NCI-H2107 treated with DMSO at 0.1 percent for 48 hours (cell line): ENCODE measurements around the gene PARP12.

ENCODE experiments used
- DNase-seq: peaks from one replicate; lab custom pipeline; 2025; ENCODE audit not compliant: unreplicated experiment; lab: John Stamatoyannopoulos, UW

PARP12 gene

DNA sequence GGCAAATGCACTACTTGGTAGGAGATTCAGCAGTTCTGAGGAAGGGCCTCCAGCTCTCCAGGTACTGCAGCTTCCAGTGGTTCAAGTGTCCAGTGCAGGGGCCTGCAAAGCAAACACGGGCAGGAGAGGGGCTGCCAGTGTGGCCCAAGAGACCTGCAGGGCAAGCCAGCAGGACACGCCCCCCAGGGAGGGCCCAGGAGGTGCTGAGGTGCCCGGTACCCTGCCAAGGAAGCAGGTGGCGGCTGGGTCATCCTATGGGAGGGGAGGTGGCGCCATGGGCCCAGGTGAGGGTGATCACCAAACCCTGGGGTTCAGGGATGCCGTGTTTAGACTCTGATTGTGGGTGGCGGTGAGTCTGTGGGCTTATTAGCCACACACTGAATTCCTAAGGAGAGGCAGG, 45.7 kb downstream of the PARP12 start:
- DNase-seq = no peak

DNA sequence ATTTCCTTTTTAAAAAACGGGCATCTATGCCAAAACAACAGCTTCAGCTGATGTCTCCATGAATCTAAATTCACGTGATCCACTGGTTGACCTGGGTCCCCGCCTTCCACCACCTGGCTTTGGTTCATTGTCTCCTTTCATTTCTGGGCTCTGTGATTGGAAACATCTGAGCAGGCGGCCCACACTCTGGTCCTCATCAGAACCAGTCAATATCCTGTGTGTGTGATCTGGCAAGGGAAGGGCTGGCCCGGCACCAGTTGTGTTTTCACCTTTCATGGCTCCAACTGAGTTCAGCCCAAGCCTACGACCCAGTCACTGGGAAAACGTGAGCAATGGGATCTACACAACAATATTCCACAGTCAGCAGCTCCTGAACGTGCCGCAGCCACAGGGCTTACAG, 46.2 kb downstream of the PARP12 start:
- DNase-seq = no peak

DNA sequence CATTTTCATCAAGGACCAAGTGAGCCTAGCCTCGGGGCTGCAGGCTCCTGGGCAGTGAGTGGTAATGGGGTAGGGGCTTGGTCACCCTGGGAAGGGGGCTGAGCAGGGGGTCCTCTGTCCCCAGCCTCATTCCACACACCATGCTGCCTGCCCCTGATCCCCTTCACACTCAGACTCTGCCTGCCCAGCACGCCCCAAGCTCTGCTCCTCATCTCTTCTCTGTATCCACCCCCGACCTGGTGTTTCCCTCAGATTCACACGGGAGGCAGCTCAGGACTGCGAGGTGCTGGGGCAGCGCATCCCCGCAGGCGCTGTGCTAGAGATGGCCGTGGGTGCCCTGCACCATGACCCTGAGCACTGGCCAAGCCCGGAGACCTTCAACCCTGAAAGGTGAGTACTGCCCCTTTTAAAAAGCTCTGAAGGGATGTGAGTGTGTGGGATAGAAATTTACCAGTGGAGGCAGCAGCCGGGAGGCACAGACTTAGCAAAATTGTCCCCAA, 47.2 kb downstream of the PARP12 start:
- no peak for DNase-seq

DNA sequence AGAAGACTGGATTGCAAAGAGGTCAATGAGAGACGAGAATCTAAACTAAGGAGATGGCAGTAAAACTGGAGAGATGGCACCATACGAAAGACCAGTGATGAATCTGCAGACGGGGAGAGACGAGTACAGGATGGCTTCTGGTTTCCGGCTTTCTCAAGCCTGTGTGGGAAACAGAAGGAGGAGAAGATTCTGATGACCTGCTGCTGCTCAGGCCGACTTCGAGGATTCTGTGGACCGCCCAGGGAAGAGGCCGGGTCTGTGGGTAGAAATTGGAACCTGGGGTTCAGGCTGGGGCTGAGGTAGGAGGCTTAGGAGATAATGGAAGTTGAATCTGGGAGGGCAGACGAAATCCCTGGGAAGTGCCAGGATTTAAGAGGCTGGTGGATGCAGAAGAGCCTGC, 48.6 kb downstream of the PARP12 start:
- DNase-seq = no peak

DNA sequence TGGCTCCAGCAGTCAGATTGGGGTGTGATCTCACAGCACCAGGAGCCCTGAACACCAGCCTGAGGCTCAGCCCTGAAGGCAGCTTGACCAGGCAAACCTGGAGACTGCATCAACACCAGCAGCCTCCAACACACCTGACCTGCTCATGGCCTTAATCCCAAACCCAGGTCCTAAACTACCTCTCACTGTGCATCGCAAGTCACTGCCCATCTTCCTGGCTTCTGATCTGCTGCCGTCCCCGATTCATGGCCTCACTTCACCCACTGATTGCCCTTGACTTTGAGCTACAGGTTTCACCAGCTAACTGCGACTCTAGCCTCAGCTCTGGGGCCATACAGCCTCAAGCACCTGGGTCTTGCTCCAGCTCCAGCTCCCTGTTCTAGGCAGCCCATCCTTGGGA, 49.1 kb downstream of the PARP12 start:
- DNase-seq = no peak

DNA sequence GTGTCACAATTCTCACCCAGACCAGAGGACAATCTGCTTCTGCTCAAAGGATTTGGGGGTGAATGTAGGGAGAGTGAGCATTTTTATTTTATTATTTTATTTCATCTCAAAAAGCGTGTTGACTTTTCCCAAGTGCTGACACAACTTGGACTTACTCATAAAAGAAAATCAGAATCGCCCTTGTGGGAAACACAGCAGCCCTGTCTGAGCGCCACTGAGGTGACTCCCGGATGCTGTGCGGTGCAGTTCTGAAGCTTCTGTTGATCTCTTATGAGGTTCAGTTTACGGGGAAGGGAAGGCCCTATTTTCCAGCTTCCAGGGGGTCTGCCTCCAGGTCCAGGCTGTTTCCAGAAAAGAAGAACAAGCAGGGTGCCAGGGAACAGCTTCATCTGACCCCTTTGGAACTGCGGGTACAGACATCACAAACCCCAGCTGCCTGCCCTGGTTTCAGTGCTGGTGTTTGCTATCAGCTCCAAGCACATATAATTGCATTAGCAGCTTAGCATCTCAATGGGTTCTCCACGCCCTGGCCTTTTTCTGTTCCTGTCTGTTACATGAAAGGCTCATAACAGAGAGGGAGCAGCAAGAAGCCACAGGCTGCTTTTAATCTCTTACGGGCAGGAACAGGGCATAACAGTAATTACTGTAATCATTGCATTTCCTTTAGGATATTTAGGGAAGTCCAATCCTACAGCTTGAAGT, 52.4 kb downstream of the PARP12 start:
- no peak for DNase-seq

DNA sequence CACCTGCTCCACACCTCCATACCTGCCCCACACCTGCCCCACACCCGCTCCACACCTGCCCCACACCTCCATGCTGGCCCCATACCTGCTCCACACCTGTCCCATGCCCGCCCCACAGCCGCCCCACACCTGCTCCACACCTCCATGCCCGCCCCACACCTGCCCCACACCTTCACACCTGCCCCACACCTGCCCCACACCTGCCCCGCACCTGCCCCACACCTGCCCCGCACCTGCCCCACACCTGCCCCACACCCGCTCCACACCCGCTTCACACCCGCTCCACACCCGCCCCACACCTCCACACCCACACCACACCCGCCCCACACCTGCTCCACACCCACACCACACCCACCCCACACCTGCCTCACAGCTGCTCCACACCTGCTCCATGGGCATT, 53.0 kb downstream of the PARP12 start:
- DNase-seq = no peak

DNA sequence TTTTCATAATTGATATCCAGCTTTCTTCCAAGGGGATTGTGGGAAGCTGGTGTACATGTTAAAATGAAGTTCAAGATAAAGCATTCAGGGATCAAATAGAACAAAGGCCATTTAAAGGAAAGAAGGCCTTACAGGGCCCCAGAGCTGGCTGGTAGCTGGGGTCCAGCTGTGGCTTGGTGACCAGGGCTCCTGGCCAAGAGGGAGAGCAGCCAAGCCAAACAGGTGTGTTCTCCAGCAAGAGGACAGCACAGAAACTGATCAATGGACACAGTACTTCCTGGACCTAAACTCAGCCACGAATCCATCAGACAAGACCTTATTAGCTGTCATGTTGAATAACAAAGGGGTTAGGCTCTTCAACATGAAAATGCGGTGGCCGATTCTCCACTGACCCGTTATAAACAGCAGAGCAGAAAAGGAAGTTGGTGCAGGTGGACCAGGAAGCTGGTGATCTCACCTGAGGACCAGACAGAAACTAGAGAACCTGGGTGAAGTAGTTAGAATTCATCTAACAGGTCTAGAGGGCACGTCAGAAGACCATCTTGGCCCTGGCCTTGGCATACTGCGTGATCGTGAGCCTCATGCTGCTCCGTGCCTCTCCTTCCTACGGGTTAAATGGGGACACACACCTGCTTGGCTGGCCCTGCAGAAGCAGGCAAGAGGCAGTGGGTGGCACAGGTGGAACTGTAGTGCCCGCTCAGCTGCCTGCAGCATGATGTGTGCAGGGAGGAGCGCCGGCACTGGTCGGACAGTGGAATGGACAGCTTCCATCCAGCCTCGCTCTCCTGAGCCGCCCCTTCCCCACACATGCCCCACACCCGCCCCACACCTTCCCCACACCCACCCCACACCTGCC, 53.8 kb downstream of the PARP12 start:
- DNase-seq = no peak

DNA sequence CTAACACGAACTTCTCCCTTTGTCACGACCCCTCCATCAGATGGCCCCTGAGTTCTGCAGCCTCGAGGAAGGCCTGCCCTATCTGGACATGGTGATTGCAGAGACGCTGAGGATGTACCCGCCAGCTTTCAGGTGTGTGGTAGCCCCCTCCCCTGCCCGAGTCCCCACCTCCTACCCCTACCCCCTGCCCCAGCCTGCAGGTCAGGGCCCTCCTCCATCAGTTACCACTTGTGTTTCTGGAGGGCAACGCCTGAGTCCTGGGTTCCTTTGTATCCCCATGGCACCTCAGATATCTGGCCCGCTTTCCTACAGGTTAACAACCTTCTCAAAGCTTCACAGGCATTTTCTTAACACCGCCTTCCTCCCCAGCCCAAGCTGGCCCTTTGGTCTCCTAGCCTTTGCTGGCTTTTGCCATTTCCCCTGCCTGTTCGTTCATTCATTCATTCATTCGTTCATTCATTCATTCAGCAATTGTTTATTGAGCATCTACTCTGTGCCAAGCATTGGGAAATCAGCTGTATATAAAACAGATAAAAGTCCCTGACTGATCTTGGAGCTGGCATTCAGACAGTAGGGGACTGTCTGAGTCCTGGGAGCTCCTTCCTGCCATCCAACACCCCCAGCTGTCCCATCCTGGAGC, 55.6 kb downstream of the PARP12 start:
- no peak for DNase-seq

DNA sequence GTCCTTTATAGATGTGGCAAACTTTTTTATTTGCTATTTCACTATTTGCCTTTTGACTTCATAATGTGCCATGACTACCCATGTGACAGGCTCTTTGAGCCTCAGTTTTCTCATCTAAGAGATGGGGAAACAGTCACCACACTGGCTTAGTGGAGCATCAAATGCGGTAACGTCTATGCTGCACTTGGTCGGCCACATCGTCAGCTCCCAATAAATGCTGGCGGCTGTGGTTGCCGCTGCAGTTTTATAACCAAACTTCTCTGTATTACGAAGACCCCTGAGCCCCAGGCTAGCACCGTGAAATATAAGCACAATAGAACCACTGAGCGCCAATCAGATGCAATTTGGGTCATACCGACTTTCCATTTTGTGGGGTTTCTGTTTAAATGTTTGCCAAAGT, 56.2 kb downstream of the PARP12 start:
- DNase-seq = no peak

DNA sequence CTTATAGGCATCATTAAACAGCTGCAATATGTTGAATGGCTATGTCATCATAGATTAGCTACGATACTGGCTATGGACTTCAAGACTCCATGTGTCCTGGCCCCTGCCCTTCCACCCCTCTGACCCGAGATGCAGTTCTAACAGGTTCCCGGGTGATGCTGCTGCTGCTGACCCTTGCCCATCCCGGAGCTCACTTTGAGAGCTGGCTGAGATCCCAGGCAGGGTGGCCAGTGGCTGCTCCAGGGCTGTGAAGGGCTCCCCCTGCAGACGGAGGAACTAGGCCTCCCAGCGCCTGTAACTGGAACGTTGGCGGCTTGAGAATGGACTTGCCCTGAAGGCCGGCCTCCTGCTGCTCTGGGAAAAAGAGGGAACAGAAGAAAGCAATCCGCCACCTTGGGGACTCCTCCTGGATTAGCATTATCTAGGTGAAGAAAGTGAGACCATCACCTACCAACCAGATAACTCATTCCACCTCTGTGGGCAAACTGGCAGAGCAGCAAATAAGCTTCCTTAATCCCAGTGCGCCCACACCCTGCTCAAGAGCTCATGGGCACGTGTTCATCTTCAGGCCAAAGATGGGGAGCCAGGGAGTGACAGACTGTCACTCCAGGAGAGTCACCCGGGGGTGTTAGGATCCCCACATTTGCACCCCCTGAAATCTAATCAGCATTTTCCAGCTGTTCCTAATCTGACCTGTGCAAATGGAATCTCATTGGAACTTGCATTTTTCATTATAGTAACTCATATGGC, 56.8 kb downstream of the PARP12 start:
- no peak for DNase-seq

DNA sequence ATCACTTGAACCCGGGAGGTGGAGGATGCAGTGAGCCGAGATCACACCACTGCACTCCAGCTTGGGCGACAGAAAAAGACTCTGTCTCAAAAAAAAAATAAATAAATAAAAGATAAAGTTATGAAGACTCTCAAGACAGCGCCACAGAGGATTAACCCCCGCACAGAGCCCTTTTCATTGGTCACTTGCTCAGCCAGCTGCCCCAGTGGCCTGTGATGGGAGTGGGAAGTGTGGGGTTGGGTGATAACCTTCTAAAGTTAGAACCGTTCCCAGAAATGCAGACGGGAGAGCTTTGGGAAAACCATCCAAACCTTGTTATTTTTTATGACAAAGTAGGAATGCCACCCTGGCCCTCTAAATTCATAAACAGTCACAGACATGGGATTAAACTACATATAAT, 57.4 kb downstream of the PARP12 start:
- DNase-seq = no peak

DNA sequence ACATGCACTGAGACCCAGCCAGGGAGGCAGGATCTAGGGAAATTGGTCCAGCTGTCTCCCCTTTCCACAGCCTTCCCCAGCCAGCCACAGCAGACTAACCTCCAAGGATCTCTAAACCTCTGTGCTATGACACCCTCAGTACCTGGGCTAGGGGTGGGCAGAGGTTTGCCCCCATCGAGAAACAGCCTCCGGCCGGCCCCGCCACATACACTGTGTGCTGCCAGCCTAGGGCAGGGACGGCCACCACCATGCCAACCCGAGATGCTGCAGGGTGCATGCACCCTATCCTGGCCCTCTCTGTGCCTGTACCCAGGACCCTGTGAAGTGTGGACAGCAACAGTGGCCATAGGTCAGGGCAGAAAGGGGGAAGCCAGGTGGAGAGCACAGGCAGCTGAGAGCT, 58.1 kb downstream of the PARP12 start:
- no peak for DNase-seq

DNA sequence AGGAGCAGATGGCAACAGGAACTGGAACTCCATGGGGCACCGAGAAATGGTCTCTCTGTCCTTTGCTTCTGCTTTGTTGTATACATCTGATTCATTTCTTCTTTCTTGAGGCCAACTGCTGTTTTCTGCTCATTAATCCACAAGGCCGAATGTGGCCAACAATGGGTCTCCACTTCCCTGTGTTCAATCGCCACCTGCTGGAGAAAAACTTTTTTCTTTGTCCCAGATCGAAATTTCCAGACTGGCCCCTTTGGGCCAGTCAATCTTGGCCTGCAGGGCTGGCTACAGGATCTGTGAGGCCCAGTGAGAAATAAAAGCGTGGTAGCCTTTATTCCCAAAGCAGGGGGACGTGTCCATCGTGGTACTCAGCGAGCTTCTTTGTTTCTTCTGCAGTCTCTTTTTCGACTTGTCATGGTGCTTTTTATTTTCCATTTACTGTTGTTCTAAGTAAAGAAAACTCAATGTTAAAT, 58.8 kb downstream of the PARP12 start:
- no peak for DNase-seq

DNA sequence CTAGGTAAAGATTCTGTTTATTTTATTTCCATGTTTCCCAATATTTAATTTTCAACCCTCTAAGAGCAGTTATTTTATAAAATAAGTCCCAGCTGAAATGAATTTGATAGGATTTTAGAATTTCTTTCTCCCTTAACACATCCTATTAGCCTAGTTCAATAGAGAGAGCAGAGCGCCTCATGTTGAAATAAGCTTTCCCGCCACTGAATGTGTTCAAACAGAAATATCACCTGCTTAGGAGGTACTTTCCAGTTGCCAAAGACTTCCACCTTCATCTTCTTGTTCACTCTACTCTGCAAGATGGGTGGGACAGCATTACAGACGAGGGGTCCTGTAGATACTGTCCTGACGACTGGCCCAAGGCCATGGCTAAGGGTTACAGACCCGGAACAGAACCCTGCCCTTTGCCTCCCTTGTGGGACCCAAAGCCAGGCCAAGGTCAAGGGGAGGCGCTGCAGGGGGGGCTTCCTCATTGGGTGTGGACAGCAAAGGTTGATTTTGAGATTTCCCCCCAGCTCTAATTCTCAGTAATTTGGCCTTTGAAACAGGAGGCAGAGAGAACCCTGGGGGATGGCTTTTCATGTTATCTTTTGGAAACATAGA, 62.0 kb downstream of the PARP12 start:
- no peak for DNase-seq

DNA sequence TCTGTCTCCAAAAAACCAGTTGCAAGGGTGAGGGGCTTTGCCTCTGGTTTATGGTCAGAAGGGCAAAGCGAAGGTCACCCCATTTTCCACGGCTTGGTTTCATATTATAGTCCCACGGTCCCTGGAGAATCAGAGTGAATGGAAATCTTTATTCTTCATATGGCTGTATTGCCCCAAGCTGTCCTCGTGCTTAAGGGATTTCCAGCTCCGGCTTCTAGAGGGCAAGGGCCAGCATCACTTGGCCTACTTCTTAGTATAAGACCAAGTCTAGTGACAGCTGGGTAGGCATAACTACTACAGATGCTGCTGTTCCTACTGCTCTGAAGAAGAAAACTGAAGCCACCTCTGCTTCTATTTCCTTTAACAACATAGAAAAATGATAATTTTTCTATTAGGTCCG, 63.2 kb downstream of the PARP12 start:
- DNase-seq = no peak

DNA sequence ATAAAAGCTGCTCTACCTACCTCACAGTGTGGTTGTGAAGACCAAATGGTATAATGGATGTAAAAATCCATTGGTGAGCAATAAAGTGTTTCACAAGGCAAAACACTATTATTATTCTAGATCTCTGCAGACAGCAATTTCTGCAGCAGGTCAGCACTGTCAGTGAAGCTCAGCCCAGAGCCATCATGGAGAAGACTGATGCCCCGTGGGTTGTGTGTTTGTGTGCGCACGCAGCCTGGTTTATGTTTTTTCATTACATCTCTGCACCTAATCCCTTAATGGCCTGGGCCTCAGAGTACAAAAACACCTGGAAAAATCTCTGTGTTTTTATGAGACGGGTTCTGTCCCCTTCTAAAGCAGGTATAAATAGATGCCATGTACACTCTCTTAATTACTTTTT, 64.2 kb downstream of the PARP12 start:
- DNase-seq = no peak

DNA sequence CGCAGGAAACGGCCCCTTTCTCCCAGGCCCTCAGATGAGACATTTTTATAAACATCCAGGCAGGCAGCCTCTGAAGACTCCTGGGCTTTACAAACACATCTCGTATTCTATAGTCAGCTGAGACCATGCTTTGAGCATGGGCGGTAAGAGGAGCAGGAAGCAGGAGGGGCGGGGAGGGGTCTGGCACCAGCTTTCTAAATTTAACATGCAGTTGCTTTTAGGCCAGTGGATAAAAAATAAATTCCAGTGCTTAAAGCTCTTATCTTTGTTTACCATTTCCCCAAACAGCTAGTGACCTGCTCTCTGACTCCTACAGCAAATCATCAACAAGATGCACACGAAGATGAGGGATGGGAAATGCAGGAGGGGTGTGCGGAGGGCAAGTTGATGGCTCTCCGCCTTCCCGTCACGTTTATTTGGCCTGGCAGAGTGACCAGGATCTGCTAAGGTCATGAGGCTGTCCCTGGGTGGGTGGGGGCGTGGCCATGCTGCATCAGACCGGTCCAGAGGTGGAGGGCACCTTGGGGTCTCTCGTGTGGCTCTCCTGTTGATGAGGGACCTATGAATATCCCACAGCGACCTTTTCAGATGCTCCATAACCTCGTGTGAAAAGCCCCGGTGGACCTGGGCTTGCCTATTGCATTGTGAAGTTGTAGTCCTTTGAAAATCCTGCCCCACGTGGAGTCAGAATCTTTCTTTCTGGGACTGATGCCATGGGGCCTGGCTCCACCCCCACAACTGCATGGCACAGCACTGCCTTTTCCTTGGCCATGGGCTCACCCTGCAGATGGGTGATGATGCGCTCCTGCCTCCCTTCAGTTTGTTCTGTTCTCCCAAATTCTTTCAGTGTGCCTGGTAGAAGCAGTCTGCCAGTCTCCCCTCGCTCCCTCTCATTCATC, 67.5 kb downstream of the PARP12 start:
- DNase-seq = no peak

DNA sequence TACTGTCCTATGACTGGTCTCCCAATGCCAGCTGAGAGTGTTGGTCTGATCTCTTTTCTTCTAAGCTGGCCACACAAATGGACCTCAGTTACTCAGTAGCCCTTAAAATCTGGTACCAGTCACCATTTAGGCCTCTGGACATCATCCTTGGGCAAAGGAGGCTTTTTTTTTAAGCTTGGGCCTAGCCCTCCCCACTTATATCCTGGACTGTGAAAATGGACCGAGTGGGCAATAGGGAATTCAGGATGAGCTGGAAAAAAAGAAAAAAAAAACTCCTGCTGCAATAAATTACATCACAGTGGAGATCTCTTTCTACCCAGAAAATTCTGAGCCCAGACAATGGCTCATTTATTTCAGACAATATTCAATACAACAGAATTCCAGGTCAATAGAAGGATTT, 68.4 kb downstream of the PARP12 start:
- DNase-seq = no peak

DNA sequence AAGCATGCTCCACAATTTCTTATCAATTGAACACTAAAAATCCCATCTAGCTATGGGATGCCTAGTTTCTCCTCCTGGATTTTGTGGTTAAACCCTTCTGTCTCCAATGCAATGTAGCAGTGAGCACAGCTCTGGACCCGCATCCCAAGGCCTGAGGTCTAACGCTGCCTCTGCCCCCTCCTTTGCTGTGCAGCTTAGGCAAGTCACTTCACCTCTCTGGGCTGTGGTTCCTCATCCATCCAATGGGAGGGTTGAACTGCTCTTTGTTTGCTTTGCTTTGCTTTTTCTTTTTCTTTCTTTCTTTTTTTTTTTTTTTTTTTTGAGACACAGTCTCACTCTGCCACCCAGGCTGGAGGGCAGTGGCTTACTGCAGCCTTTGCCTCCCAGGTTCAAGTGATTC, 69.2 kb downstream of the PARP12 start:
- no peak for DNase-seq
